Measurements from ENCODE around the gene ANO6. TPM values are rescaled to one million over a fixed set of nuclear protein-coding genes. Genes with fewer than 3 reads are reported as not detected.

ANO6 gene
- total RNA-seq, 1 donor from 2014 or later = 32.0 TPM

DNA sequence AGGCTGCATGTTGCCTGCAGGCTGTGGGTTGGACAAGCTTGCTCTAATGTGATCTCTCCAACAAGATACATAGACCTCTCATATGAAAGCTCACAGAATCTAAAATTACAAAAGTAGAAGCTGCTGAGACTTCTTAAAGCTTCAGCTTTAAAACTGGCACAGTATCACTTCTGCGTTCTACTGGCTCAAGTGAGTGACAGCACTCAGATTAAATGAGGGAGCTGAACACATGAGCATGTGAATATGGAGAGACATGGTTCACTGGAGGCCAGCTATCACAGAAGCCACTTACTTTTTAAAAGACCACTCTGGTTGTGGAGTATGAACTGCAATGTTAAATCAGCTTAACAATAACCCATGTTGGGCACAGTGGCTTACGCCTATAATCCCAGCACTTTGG is 29.1 kb upstream of the ANO6 start:
- H3K4me1 Mint-ChIP-seq = no peaks in the 10 kb centered on the region
- peaks cover 8% of the 10 kb centered on the region for H3K36me3 Mint-ChIP-seq (ENCODE audit: low read depth)
- H3K27ac Mint-ChIP-seq (ENCODE audit: unreplicated experiment) = no peak overlapping the region
- no peak overlapping the region for H3K4me3 Mint-ChIP-seq
- DNase-seq (ENCODE audit: low read depth, low spot score) = no peak
- H3K27me3 Mint-ChIP-seq (ENCODE audit: low read depth) = no peaks in the 10 kb centered on the region
- no peaks in the 10 kb centered on the region for H3K9me3 Mint-ChIP-seq
- no peak for TF ChIP-seq CTCF (conservative IDR thresholded peaks at IDR 0.05)

- Mint-ChIP-seq H3K36me3 (ENCODE audit: low read depth) (peaks cover 4% of the 10 kb centered on the region), H3K27me3 (ENCODE audit: low read depth) (no peaks in the 10 kb centered on the region), H3K4me1 (peaks cover 6% of the 10 kb centered on the region), H3K4me3 (no peak overlapping the region), H3K27ac (ENCODE audit: unreplicated experiment) (peak overlapping the region; percentile 64), H3K9me3 (peaks cover 4% of the 10 kb centered on the region)
- no peak for DNase-seq (ENCODE audit: low read depth, low spot score)
- TF ChIP-seq CTCF (conservative IDR thresholded peaks at IDR 0.05) = no peak
Observed at GRCh38 chr12:45189766-45190403, 26.0 kb upstream of the ANO6 start.

GRCh38 chr12:45191239-45191638 is 24.7 kb upstream of the ANO6 start:
- Mint-ChIP-seq H3K27me3 (ENCODE audit: low read depth) (no peaks in the 10 kb centered on the region), H3K36me3 (ENCODE audit: low read depth) (peaks cover 4% of the 10 kb centered on the region), H3K4me3 (no peak overlapping the region), H3K4me1 (peaks cover 6% of the 10 kb centered on the region), H3K9me3 (peaks cover 4% of the 10 kb centered on the region), H3K27ac (ENCODE audit: unreplicated experiment) (no peak overlapping the region)
- DNase-seq (ENCODE audit: low read depth, low spot score) = no peak
- TF ChIP-seq CTCF (conservative IDR thresholded peaks at IDR 0.05) = no peak

DNA sequence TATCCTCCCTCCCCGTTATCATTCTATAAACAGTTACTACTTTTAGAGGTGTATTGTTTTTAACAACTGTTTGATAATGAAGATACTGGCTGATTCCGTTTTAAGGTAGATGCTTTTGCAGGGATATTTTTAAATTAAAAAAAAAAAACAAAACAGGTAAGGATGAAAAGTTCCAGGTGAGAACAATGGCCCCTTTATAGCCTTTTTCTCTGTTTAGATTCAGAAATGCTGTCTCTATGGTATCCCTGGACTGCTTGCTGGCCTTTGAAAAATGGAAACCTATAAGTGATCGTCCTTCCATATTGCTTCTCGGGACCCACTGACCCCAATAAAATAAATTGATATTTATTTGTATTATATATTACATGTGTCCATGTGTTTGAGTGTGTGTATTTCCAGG is 23.2 kb upstream of the ANO6 start:
- no peak for DNase-seq (ENCODE audit: low read depth, low spot score)
- no peaks in the 10 kb centered on the region for H3K27me3 Mint-ChIP-seq (ENCODE audit: low read depth)
- H3K9me3 Mint-ChIP-seq = peaks cover 4% of the 10 kb centered on the region
- H3K4me1 Mint-ChIP-seq = peaks cover 6% of the 10 kb centered on the region
- TF ChIP-seq CTCF (conservative IDR thresholded peaks at IDR 0.05) = no peak
- peaks cover 4% of the 10 kb centered on the region for H3K36me3 Mint-ChIP-seq (ENCODE audit: low read depth)
- no peak overlapping the region for H3K27ac Mint-ChIP-seq (ENCODE audit: unreplicated experiment)
- H3K4me3 Mint-ChIP-seq = no peak overlapping the region

DNA sequence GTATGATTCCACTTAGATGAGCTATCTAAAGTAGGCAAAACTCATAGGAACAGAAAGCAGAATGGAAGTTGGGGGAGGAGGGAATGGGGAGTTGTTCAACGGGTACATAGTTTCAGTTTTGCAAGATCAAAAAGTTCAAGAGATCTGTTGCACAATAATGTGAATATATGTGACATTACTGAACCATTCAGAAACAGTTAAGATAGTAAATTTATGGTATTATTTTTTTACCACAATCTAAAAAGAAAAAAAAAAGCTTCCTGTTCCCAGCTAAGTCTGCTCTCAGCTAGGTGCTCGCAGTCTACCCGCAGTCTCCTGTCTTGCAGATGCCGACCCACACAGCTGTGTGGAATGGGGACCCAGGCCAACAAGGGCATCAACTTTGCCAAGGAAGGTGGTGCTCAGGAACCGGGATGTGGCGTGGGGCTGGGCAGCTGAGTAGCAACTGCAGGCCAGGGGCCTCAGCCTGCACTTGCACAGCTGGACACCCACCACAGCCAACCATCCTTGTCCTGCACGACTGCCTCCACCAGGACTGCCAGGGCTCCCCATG is 15.3 kb upstream of the ANO6 start:
- no peak for DNase-seq (ENCODE audit: low read depth, low spot score)
- H3K4me3 Mint-ChIP-seq = no peak overlapping the region
- H3K4me1 Mint-ChIP-seq = no peaks in the 10 kb centered on the region
- H3K27me3 Mint-ChIP-seq (ENCODE audit: low read depth) = no peaks in the 10 kb centered on the region
- no peaks in the 10 kb centered on the region for H3K36me3 Mint-ChIP-seq (ENCODE audit: low read depth)
- no peaks in the 10 kb centered on the region for H3K9me3 Mint-ChIP-seq
- TF ChIP-seq CTCF (conservative IDR thresholded peaks at IDR 0.05) = no peak
- H3K27ac Mint-ChIP-seq (ENCODE audit: unreplicated experiment) = no peak overlapping the region

All from neural crest cell (in vitro differentiated cells).